SK-N-MC (cell line): Measurements from ENCODE around the gene ANXA6.

Experiments
- EZH2 ChIP-seq: fragments of 200-600 bp; sonication (generic); IDR thresholded peaks from one replicate; pipeline ENCODE4 v1.6.1; 2017; ENCODE audit warnings: antibody characterized with exemption
- FOXP2 ChIP-seq: optimal IDR thresholded peaks from 2 replicates; pipeline ENCODE3; 2011; ENCODE audit warnings: mild to moderate bottlenecking, moderate library complexity; ENCODE audit not compliant: insufficient read depth; ENCODE audit errors: extremely low read length, control extremely low read depth
- POLR2AphosphoS5 ChIP-seq: IDR thresholded peaks from 2 replicates; pipeline ENCODE4 v1.6.1; 2012; ENCODE audit warnings: mild to moderate bottlenecking, low read depth, low read length, borderline replicate concordance

DNA sequence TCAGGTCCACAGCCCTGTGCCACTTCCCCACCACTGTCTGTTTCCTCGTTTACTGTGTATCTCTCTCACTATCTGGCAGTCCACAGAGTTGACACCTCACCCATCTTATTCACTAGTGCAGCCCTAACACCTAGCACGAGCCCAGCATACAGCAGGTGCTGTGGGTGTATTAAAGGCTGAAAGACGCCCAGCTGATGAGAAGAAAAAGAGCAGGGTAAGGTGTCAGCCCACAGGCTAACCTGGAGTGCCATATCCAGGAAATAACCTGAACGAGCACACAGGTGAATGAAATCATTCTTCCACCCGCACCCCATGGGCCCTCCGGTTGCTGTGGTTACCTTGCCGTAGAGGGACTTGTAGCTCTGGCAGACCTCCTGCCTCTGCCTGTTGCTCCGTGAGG lies 18.6 kb downstream of the ANXA6 start:
- TF ChIP-seq POLR2AphosphoS5: no peak
- no peak for TF ChIP-seq EZH2
- no peak for TF ChIP-seq FOXP2
